ENCODE results near the gene DUSP28. TPM values are rescaled to one million over a fixed set of nuclear protein-coding genes. Genes with fewer than 3 reads are reported as not detected.

DUSP28 gene
- total RNA-seq, 1 donor from 2014 or later, result 6.3 TPM

- no peak for DNase-seq
- no peaks in the 10 kb centered on the region for H3K27me3 Mint-ChIP-seq
- H3K36me3 Mint-ChIP-seq (ENCODE audit: low read depth), result peaks cover 19% of the 10 kb centered on the region
- H3K27ac Mint-ChIP-seq, result no peak overlapping the region
- H3K4me3 Mint-ChIP-seq, result no peak overlapping the region
- intact Hi-C loops (cut with micrococcal nuclease), result no loop called here
- H3K9me3 Mint-ChIP-seq, result no peaks in the 10 kb centered on the region
- H3K4me1 Mint-ChIP-seq, result peaks cover 11% of the 10 kb centered on the region
Measured at GRCh38 chr2:240576436-240577205, 16.5 kb downstream of the DUSP28 start.

- intact Hi-C loops (cut with micrococcal nuclease), result loop anchor here (1.0 kb wide), 1 partner anchor 8 kb away; no protein-coding TSS in a partner anchor
- DNase-seq, result no peak
- Mint-ChIP-seq H3K27me3 (no peaks in the 10 kb centered on the region), H3K4me1 (peaks cover 11% of the 10 kb centered on the region), H3K4me3 (no peak overlapping the region), H3K36me3 (ENCODE audit: low read depth) (peaks cover 24% of the 10 kb centered on the region), H3K9me3 (no peaks in the 10 kb centered on the region), H3K27ac (no peak overlapping the region)
Measured at GRCh38 chr2:240577281-240578109, 17.3 kb downstream of the DUSP28 start.

GRCh38 chr2:240578110-240578450 lies 17.9 kb downstream of the DUSP28 start:
- H3K27ac Mint-ChIP-seq, result no peak overlapping the region
- intact Hi-C loops (cut with micrococcal nuclease), result loop anchor here (1.0 kb wide), 1 partner anchor 9 kb away; no protein-coding TSS in a partner anchor

GRCh38 chr2:240578488-240578887 lies 18.3 kb downstream of the DUSP28 start:
- Mint-ChIP-seq H3K4me3 (no peak overlapping the region), H3K36me3 (ENCODE audit: low read depth) (peaks cover 24% of the 10 kb centered on the region), H3K4me1 (peaks cover 15% of the 10 kb centered on the region), H3K27ac (peak overlapping the region; percentile 41), H3K27me3 (no peaks in the 10 kb centered on the region), H3K9me3 (no peaks in the 10 kb centered on the region)
- DNase-seq, result no peak
- intact Hi-C loops (cut with micrococcal nuclease), result loop anchor here (1.0 kb wide), 1 partner anchor 9 kb away; no protein-coding TSS in a partner anchor

More at GRCh38 chr2:240578110-240578450, 17.9 kb downstream of the DUSP28 start:
- DNase-seq, result no peak
- Mint-ChIP-seq H3K4me3 (no peak overlapping the region), H3K9me3 (no peaks in the 10 kb centered on the region), H3K36me3 (ENCODE audit: low read depth) (peaks cover 24% of the 10 kb centered on the region), H3K27me3 (no peaks in the 10 kb centered on the region), H3K4me1 (peaks cover 13% of the 10 kb centered on the region)

GRCh38 chr2:240579071-240579762 lies 19.1 kb downstream of the DUSP28 start:
- Mint-ChIP-seq H3K9me3 (no peaks in the 10 kb centered on the region), H3K27ac (peak overlapping the region; percentile 68), H3K27me3 (no peaks in the 10 kb centered on the region), H3K4me3 (no peak overlapping the region), H3K4me1 (peaks cover 15% of the 10 kb centered on the region), H3K36me3 (ENCODE audit: low read depth) (peaks cover 24% of the 10 kb centered on the region)
- DNase-seq, result no peak
- intact Hi-C loops (cut with micrococcal nuclease), result no loop called here

GRCh38 chr2:240579771-240580614 lies 19.8 kb downstream of the DUSP28 start:
- Mint-ChIP-seq H3K4me1 (peaks cover 23% of the 10 kb centered on the region), H3K27me3 (no peaks in the 10 kb centered on the region), H3K4me3 (no peak overlapping the region), H3K9me3 (no peaks in the 10 kb centered on the region), H3K27ac (peak overlapping the region; percentile 68), H3K36me3 (ENCODE audit: low read depth) (peaks cover 22% of the 10 kb centered on the region)
- peak; percentile 87 for DNase-seq
- intact Hi-C loops (cut with micrococcal nuclease), result loop anchor here (10.0 kb wide), 1 partner anchor 125 kb away; no protein-coding TSS in a partner anchor

- Mint-ChIP-seq H3K4me1 (peaks cover 25% of the 10 kb centered on the region), H3K36me3 (ENCODE audit: low read depth) (peaks cover 20% of the 10 kb centered on the region), H3K4me3 (no peak overlapping the region), H3K27ac (no peak overlapping the region), H3K9me3 (no peaks in the 10 kb centered on the region), H3K27me3 (no peaks in the 10 kb centered on the region)
- intact Hi-C loops (cut with micrococcal nuclease), result loop anchor here (10.0 kb wide), 1 partner anchor 123 kb away; no protein-coding TSS in a partner anchor
- DNase-seq, result no peak
Measured at GRCh38 chr2:240581811-240582210, 21.7 kb downstream of the DUSP28 start.

GRCh38 chr2:240582781-240583180 lies 22.6 kb downstream of the DUSP28 start:
- Mint-ChIP-seq H3K27ac (no peak overlapping the region), H3K36me3 (ENCODE audit: low read depth) (peaks cover 20% of the 10 kb centered on the region), H3K4me1 (peaks cover 31% of the 10 kb centered on the region), H3K9me3 (no peaks in the 10 kb centered on the region), H3K27me3 (no peaks in the 10 kb centered on the region), H3K4me3 (no peak overlapping the region)
- no peak for DNase-seq
- intact Hi-C loops (cut with micrococcal nuclease), result loop anchor here (10.0 kb wide), 1 partner anchor 122 kb away; no protein-coding TSS in a partner anchor

- no peaks in the 10 kb centered on the region for H3K27me3 Mint-ChIP-seq
- no peaks in the 10 kb centered on the region for H3K9me3 Mint-ChIP-seq
- no peak overlapping the region for H3K27ac Mint-ChIP-seq
- no peak for DNase-seq
- peaks cover 20% of the 10 kb centered on the region for H3K36me3 Mint-ChIP-seq (ENCODE audit: low read depth)
- intact Hi-C loops (cut with micrococcal nuclease), result loop anchor here (10.0 kb wide), 1 partner anchor 121 kb away; no protein-coding TSS in a partner anchor
- H3K4me1 Mint-ChIP-seq, result peaks cover 39% of the 10 kb centered on the region
- no peak overlapping the region for H3K4me3 Mint-ChIP-seq
Measured at GRCh38 chr2:240583774-240584173, 23.6 kb downstream of the DUSP28 start.

GRCh38 chr2:240584486-240585031 lies 24.4 kb downstream of the DUSP28 start:
- Mint-ChIP-seq H3K36me3 (ENCODE audit: low read depth) (peaks cover 20% of the 10 kb centered on the region), H3K9me3 (no peaks in the 10 kb centered on the region), H3K27ac (peak overlapping the region; percentile 27), H3K4me1 (peaks cover 39% of the 10 kb centered on the region), H3K4me3 (peak overlapping the region; percentile 95), H3K27me3 (no peaks in the 10 kb centered on the region)
- intact Hi-C loops (cut with micrococcal nuclease), result loop anchor here (5.0 to 10.0 kb wide), 2 partner anchors 120 to 923 kb away; partner anchors contain the start of gene STK25
- DNase-seq, result peak; percentile 64

GRCh38 chr2:240585101-240585500 lies 24.9 kb downstream of the DUSP28 start:
- Mint-ChIP-seq H3K4me3 (peak overlapping the region; percentile 95), H3K27ac (peak overlapping the region; percentile 65), H3K9me3 (no peaks in the 10 kb centered on the region), H3K4me1 (peaks cover 33% of the 10 kb centered on the region), H3K36me3 (ENCODE audit: low read depth) (peaks cover 15% of the 10 kb centered on the region), H3K27me3 (no peaks in the 10 kb centered on the region)
- intact Hi-C loops (cut with micrococcal nuclease), result loop anchor here (5.0 to 10.0 kb wide), 2 partner anchors 120 to 922 kb away; partner anchors contain the start of gene STK25
- DNase-seq, result no peak

- no peak for DNase-seq
- no peaks in the 10 kb centered on the region for H3K9me3 Mint-ChIP-seq
- no peaks in the 10 kb centered on the region for H3K27me3 Mint-ChIP-seq
- peak overlapping the region; percentile 95 for H3K4me3 Mint-ChIP-seq
- intact Hi-C loops (cut with micrococcal nuclease), result loop anchor here (1.0 to 10.0 kb wide), 4 partner anchors 19 to 922 kb away; partner anchors contain the start of genes DUSP28 and STK25
- peaks cover 15% of the 10 kb centered on the region for H3K36me3 Mint-ChIP-seq (ENCODE audit: low read depth)
- peaks cover 32% of the 10 kb centered on the region for H3K4me1 Mint-ChIP-seq
- H3K27ac Mint-ChIP-seq, result peak overlapping the region; percentile 87
Measured at GRCh38 chr2:240585681-240586197, 25.6 kb downstream of the DUSP28 start.
